Measurements from ENCODE around the gene PCNX1.
"Not testable (repeated sequence)": the region's sequence is repeated elsewhere in the genome, so short reads cannot be mapped to it uniquely, and the experiment has no call there.

PCNX1 gene

DNA sequence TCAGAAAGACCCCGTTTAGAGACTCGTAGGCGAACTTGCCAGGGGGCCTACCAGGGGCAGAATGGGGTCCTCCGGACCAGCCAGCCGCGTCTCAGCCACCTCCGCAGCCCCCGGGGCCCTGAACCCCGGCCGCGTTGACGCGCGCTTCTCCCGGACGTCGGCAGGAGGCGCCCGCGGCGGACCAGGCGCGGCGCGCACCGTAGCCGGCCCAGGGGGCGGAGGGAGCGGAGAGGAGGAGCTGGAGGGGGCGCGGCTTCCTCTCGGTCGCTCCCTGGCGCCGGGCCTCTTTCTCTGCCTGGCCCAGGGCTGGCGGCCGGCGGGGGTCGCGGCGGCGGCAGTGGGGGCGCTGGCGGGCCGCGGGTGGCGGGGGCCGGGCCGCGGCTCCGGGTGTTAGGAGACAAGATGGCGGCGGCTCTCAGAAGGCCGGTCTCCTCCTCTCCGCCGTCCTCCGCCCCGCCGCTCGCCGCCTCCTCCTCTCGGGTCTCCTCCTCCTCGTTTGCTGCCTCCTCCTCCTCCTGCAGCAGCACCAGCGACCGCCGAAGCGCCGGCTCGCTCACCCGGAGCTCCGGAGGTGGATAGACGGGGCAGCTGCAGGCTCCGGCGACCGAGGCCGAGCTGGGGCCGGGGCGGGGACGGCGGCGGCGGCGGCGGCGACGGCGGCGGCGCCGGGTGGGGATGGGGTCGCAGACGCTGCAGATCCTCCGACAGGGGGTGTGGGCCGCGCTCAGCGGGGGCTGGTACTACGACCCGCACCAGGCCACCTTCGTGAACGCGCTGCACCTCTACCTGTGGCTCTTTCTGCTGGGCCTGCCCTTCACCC, at the start of gene PCNX1:
PCNX1 (plus strand) TSS at position 284 of the 820 bp plus-strand sequence; CDS start at position 676, 392 bp downstream.
- TF ChIP-seq, protein P1, sequence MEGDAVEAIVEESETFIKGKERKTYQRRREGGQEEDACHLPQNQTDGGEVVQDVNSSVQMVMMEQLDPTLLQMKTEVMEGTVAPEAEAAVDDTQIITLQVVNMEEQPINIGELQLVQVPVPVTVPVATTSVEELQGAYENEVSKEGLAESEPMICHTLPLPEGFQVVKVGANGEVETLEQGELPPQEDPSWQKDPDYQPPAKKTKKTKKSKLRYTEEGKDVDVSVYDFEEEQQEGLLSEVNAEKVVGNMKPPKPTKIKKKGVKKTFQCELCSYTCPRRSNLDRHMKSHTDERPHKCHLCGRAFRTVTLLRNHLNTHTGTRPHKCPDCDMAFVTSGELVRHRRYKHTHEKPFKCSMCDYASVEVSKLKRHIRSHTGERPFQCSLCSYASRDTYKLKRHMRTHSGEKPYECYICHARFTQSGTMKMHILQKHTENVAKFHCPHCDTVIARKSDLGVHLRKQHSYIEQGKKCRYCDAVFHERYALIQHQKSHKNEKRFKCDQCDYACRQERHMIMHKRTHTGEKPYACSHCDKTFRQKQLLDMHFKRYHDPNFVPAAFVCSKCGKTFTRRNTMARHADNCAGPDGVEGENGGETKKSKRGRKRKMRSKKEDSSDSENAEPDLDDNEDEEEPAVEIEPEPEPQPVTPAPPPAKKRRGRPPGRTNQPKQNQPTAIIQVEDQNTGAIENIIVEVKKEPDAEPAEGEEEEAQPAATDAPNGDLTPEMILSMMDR (IDR thresholded peaks at IDR 0.05; ENCODE audit: low read depth, low read length), result peak; percentile 47
- DNase-seq (ENCODE audit: extremely low read depth, low read depth), result peak; percentile 71

DNA sequence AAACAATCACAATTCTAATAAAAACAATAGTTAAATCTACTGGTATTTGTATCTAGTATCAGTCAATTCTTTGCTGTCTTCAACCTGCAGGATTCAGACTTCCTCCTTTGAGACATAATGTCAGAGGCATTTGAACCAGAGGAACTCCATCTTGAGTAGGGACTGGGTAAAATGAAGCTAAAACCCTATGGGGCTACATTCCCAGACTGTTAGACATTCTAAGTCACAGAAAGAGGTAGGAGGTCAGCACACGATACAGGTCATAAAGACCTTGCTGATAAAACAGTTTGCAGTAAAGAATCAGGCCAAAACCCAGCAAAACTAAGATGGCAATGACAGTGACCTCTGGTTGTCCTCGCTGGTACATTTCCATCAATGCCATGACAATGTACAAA, 49.8 kb upstream of the PCNX1 start:
- TF ChIP-seq, protein P1 (IDR thresholded peaks at IDR 0.05; ENCODE audit: low read depth, low read length), result no peak
- no peak for DNase-seq (ENCODE audit: extremely low read depth, low read depth)

- TF ChIP-seq, protein P1 (IDR thresholded peaks at IDR 0.05; ENCODE audit: low read depth, low read length), result no peak
- no peak for DNase-seq (ENCODE audit: extremely low read depth, low read depth)
Observed at GRCh38 chr14:70858641-70859040, 48.6 kb upstream of the PCNX1 start.

GRCh38 chr14:70866992-70867391, 40.3 kb upstream of the PCNX1 start:
- DNase-seq (ENCODE audit: extremely low read depth, low read depth), result not testable (repeated sequence)

DNA sequence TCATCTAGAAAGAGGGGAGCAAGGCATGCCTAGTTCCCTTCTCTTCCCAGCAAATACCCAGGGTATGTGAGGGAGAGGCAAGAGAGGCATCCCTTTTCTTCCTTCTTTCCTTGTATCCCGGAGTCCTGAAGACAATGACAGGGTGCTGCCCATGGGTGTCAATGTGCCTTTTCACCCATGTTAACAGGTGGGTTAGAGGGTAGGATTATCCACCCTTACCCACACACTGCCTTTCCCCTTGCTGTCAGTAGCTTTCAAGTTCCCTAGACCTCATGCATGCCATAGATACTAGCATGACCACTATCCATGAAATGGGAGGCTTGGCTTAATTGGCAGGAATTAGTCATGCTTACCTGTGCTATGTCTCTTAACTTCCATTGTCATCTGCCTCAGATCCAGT, 36.3 kb upstream of the PCNX1 start:
- no peak for DNase-seq (ENCODE audit: extremely low read depth, low read depth)
- TF ChIP-seq, protein P1 (IDR thresholded peaks at IDR 0.05; ENCODE audit: low read depth, low read length), result no peak

GRCh38 chr14:70871863-70872677, 35.2 kb upstream of the PCNX1 start:
- no peak for DNase-seq (ENCODE audit: extremely low read depth, low read depth)
- TF ChIP-seq, protein P1 (IDR thresholded peaks at IDR 0.05; ENCODE audit: low read depth, low read length), result no peak

DNA sequence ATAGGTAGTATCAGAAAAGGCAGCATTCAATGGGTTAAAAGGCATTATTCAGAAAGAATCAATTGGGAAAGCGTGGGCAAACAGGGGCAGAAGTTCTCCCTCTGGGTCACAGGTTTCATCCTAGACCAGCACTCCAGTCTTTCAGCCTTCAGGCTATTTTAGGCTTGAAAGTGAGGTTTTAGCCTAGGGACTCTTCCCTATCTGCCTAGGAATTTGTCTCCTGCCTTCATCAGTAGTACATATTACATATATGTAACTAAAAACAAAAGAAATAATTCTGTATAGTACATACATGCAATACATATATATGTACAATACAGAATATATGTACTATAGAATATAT, 34.6 kb upstream of the PCNX1 start:
- no peak for DNase-seq (ENCODE audit: extremely low read depth, low read depth)
- TF ChIP-seq, protein P1 (IDR thresholded peaks at IDR 0.05; ENCODE audit: low read depth, low read length), result no peak

All from AG09319 (cell line).